GM21576 (cell line): ENCODE measurements around the gene NRP2.

Experiments used
- ATAC-seq: cut with Tn5 transposase; IDR thresholded peaks from one replicate; pipeline ENCODE4 v1.9.1; 2021; ENCODE audit warnings: mild to moderate bottlenecking, moderate library complexity; ENCODE audit not compliant: unreplicated experiment

Gene NRP2

DNA sequence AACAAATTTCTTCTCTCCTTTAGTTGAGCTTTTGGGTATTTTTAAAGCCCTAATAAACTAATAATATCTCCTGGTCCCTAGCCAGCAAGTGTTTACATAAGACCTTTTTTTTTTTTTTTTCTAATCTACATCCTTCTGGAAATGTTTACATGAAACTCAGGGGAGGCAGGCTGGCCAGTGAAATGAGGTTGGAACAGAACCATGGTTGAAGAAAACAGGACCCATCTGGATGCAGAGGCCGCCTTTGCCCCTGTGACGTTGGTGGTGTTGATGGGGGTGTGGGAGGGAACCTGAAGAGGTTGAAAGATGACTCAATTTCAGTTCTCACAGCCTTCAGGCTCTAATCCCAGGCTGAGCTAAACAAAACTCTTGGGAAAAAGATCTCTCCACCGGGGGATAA, 118.5 kb downstream of the NRP2 start:
- no peak for ATAC-seq

- ATAC-seq = no peak
These were observed 119.8 kb downstream of the NRP2 start for GRCh38 chr2:205802065-205802464.

DNA sequence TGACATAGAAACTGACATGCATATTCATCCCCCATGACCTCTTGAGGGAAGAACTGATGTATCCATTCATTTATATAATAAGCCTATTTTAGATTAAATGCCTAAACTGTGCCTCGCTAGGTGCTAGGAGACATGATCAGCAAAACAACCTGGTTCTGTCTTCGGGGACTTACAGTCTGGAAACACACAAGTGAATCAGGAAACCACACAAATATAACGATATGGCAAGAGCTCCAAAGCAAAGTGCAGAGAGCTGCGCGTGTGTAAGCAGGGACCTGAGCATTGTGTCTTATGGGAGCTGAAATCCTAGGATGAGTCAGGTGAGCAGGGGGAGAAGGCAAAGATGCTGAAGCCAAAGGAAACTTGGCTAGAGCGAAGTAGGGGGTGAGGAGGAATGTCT, 120.6 kb downstream of the NRP2 start:
- ATAC-seq = no peak

- no peak for ATAC-seq
These were observed 121.2 kb downstream of the NRP2 start for GRCh38 chr2:205803500-205803899.

- ATAC-seq = no peak
These were observed 122.8 kb downstream of the NRP2 start for GRCh38 chr2:205805136-205805535.

GRCh38 chr2:205806143-205806905, 124.0 kb downstream of the NRP2 start:
- ATAC-seq = no peak

DNA sequence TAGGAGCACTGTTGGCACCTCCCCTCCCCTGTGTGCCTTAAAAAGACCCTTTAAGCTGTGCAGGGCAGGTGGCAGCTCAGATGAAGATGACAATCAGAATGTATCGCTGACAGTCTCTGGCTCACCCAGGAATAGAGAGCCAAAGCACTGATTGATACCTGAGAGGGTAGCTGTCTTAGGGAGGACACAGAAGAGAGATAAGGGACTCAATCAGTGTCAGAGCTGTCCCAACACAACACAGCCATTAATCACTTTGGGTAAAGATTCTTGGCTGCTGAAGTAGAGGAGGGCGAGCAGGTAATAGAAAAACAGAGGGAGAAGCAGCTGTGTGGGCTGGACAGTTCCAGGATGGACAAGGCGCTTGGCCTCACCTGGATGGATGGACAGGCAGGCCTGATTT, 124.9 kb downstream of the NRP2 start:
- no peak for ATAC-seq

- ATAC-seq = no peak
These were observed 125.5 kb downstream of the NRP2 start for GRCh38 chr2:205807758-205808157.

- no peak for ATAC-seq
These were observed 126.3 kb downstream of the NRP2 start for GRCh38 chr2:205808486-205809121.

- no peak for ATAC-seq
These were observed 129.1 kb downstream of the NRP2 start for GRCh38 chr2:205811387-205811786.

- ATAC-seq = no peak
These were observed 131.7 kb downstream of the NRP2 start for GRCh38 chr2:205814039-205814364.

- no peak for ATAC-seq
These were observed 133.4 kb downstream of the NRP2 start for GRCh38 chr2:205815673-205816072.

DNA sequence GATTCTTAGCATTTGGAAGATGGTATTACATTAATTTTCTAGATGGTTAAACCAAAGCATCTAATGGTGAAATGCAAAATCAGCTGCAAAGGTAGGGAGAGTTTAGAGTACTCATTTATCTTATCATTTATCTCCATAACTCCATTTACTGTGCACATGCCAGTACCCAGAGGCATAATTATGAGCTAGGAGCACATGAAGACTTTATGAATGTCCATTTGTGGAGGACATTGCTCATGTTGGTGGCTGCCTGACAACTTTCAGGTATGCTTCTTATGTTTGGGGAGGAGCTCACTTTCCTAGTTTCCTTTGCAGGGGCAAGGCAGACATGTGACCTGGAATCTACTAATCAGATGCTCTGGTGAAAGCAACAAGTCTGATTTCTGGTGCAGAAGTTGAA, 134.0 kb downstream of the NRP2 start:
- no peak for ATAC-seq

GRCh38 chr2:205822579-205822978, 140.3 kb downstream of the NRP2 start:
- no peak for ATAC-seq

DNA sequence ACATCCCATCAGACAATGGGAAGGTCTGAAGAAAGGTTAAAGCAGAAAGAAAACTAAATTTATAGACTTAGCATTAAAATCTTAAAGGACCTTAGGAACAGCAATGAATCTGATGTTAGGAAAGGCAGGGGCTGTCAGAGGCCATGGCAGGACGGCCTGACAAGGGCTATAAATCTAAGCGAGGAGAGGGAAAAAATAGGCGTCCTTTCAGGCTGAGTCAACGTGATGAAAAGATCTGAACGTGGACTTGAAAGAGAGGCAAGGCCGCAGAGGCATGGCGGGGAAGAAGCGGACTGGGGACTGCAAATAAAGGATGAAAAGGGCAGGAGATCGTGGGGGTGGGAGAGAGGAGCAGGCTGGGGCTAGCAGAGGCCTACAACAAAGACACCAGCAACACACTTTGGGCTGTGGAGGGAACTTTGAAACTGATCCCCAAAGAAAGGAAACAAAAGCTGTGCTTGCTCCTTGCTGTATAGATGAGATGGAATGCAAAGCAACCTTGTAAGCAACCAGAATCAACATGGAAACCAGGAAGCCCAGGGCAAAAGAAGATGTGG, 145.6 kb downstream of the NRP2 start:
- ATAC-seq = no peak

GRCh38 chr2:205833864-205834263, 151.6 kb downstream of the NRP2 start:
- ATAC-seq = no peak

GRCh38 chr2:205834796-205835195, 152.5 kb downstream of the NRP2 start:
- no peak for ATAC-seq

- ATAC-seq = no peak
These were observed 153.0 kb downstream of the NRP2 start for GRCh38 chr2:205835251-205835791.

- ATAC-seq = no peak
These were observed 153.6 kb downstream of the NRP2 start for GRCh38 chr2:205835923-205836322.

GRCh38 chr2:205836477-205837221, 154.3 kb downstream of the NRP2 start:
- no peak for ATAC-seq

GRCh38 chr2:205837663-205838062, 155.4 kb downstream of the NRP2 start:
- ATAC-seq = no peak
